Measurements from ENCODE around the gene CD34.

The CD34 gene

GRCh38 chr1:207833956-207834660 is 76.8 kb downstream of the CD34 start:
- H3K27ac ChIP-seq, result no peak overlapping the region
- no peak for TF ChIP-seq CTCF (conservative IDR thresholded peaks at IDR 0.05)

GRCh38 chr1:207833381-207833780 is 77.5 kb downstream of the CD34 start:
- no peak overlapping the region for H3K27ac ChIP-seq
- no peak for TF ChIP-seq CTCF (conservative IDR thresholded peaks at IDR 0.05)

DNA sequence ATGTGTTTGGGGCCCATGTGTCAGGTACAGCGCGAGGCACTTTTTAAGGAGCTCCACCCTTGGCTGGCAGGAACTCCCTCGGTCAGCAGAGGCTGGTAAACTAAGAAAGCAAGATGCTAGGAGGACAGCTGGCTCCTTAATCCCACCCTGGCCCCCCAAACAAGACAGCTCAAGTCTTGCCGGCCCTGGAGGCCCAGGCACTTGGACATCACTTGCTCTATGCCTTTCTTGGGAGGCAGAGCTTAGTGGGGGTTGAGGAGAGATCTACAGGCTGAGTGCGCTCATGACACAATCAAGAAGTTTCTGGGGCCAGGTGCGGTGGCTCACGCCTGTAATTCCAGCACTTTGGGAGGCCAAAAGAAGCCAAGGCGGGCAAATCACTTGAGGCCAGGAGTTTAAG is 78.1 kb downstream of the CD34 start:
- no peak for TF ChIP-seq CTCF (conservative IDR thresholded peaks at IDR 0.05)

DNA sequence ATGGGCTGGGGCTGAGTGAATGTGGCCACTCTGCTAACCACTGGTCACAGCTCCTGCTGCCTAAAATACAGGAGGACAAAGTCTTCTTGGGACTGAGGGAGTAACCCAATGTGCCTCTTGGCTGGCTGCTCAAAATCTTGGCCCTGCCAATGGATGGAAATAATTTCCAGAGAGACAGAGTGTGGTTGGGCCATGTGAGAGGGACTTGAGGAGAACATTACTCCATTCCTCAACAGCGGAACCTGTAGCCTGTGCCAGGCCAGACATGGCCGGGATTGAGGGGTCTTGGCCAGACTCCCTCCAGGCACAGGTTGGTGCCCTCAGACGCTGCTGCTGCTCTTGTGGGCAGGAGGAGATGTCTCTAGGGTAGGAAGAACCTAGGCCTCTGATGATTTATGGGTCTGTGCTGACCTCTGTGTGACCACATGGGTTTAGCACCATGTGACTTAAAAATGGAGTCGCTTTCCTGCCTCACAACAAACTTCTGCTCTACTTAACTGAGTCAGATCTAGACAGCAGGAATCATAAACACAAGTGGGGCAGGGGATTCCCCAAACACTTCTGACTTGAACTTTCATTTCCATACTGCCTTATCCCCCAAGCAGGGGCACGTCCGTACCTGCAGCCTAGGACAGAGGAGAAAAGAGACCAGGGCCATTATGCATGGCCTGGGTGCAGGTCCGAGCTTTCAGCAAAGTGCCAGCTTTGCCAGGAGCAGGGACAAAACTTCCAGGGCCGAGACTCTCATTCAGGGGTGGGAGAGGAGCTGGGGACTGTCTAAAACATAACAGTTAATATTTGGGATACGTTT is 79.2 kb downstream of the CD34 start:
- no peak overlapping the region for H3K27ac ChIP-seq
- no peak for TF ChIP-seq CTCF (conservative IDR thresholded peaks at IDR 0.05)

More for the DNA sequence above, 78.1 kb downstream of the CD34 start:
- H3K27ac ChIP-seq, result no peak overlapping the region

Measured in VCaP (cell line).